OCI-LY1 (cell line): ENCODE measurements around the gene LBHD2.

Experiments
- EZH2 ChIP-seq: fragments of 200-600 bp; sonication (generic), shearing (Covaris generic); IDR thresholded peaks from 2 replicates; pipeline ENCODE4 v1.8.0; 2017; ENCODE audit warnings: borderline replicate concordance, mixed run types, mild to moderate bottlenecking, antibody characterized with exemption, low read length, moderate library complexity, mixed read lengths
- TF ChIP-seq, protein P1 (sequence below): fragments of 200-600 bp; sonication (generic), shearing (Covaris generic); IDR thresholded peaks from 2 replicates; pipeline ENCODE4 v1.5.1; 2017; ENCODE audit warnings: mild to moderate bottlenecking, antibody characterized with exemption, low read length, moderate library complexity, mixed read lengths

DNA sequence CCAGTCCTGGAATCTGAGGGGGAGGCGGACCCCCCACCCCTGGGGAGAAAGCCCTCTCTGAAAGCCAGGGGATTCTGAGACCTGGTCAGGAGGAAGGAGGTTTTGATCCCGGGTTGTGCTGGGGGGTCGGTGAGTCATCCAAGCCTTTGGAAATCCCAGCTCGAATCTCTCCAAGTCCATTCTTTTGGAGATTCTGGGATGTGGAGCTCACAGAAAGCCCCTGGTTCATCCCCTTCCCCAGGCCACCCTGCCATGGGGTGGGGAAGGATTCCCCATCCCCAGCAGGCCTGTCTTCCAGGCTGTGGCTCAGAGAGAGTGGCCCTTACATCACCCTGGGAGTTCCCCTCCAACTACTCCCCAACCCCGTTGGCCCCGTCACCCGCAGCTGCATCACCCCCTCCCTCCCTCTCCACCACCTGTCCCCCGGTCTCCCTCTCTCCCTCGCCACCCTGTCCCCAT, 24.8 kb downstream of the LBHD2 start:
- TF ChIP-seq, protein P1, sequence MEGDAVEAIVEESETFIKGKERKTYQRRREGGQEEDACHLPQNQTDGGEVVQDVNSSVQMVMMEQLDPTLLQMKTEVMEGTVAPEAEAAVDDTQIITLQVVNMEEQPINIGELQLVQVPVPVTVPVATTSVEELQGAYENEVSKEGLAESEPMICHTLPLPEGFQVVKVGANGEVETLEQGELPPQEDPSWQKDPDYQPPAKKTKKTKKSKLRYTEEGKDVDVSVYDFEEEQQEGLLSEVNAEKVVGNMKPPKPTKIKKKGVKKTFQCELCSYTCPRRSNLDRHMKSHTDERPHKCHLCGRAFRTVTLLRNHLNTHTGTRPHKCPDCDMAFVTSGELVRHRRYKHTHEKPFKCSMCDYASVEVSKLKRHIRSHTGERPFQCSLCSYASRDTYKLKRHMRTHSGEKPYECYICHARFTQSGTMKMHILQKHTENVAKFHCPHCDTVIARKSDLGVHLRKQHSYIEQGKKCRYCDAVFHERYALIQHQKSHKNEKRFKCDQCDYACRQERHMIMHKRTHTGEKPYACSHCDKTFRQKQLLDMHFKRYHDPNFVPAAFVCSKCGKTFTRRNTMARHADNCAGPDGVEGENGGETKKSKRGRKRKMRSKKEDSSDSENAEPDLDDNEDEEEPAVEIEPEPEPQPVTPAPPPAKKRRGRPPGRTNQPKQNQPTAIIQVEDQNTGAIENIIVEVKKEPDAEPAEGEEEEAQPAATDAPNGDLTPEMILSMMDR: no peak
- no peak for TF ChIP-seq EZH2
